ENCODE results near the gene SLC18A2. TPM values are rescaled to one million over a fixed set of nuclear protein-coding genes. Genes with fewer than 3 reads are reported as not detected.

SLC18A2 gene
- total RNA-seq, 4 donors from 2014 or later, result 4.0 to 4.9 (median 4.4) TPM

GRCh38 chr10:117312430-117312829 is 71.5 kb downstream of the SLC18A2 start:
- DNase-seq (ENCODE audit: low spot score in 2 of 2), result no peak
- intact Hi-C loops (cut with DNase I; ENCODE audit: low total_unique reads), result loop anchor here (10.0 kb wide), 1 partner anchor 88 kb away; no protein-coding TSS in a partner anchor
- TF ChIP-seq, protein P1, sequence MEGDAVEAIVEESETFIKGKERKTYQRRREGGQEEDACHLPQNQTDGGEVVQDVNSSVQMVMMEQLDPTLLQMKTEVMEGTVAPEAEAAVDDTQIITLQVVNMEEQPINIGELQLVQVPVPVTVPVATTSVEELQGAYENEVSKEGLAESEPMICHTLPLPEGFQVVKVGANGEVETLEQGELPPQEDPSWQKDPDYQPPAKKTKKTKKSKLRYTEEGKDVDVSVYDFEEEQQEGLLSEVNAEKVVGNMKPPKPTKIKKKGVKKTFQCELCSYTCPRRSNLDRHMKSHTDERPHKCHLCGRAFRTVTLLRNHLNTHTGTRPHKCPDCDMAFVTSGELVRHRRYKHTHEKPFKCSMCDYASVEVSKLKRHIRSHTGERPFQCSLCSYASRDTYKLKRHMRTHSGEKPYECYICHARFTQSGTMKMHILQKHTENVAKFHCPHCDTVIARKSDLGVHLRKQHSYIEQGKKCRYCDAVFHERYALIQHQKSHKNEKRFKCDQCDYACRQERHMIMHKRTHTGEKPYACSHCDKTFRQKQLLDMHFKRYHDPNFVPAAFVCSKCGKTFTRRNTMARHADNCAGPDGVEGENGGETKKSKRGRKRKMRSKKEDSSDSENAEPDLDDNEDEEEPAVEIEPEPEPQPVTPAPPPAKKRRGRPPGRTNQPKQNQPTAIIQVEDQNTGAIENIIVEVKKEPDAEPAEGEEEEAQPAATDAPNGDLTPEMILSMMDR (IDR thresholded peaks at IDR 0.05), result no peak
- TF ChIP-seq POLR2A (IDR thresholded peaks at IDR 0.05), result no peak
- H3K4me3 ChIP-seq (ENCODE audit: low read depth, poor library complexity, severe bottlenecking), result no peak overlapping the region
- 96% methylated on average over 4 of the region's 4 CpGs for WGBS, 2 donors

- no peak for TF ChIP-seq POLR2A (IDR thresholded peaks at IDR 0.05)
- TF ChIP-seq, protein P1 (IDR thresholded peaks at IDR 0.05), result no peak
- no peak overlapping the region for H3K4me3 ChIP-seq (ENCODE audit: low read depth, poor library complexity, severe bottlenecking)
- 98 to 100% methylated on average over 1 of the region's 1 CpG for WGBS, 2 donors
- intact Hi-C loops (cut with DNase I; ENCODE audit: low total_unique reads), result loop anchor here (10.0 kb wide), 1 partner anchor 89 kb away; no protein-coding TSS in a partner anchor
- DNase-seq (ENCODE audit: low spot score in 2 of 2), result no peak
Observed at GRCh38 chr10:117313641-117314040, 72.7 kb downstream of the SLC18A2 start.

GRCh38 chr10:117316701-117317100 is 75.8 kb downstream of the SLC18A2 start:
- intact Hi-C loops (cut with DNase I; ENCODE audit: low total_unique reads), result loop anchor here (10.0 kb wide), 1 partner anchor 92 kb away; no protein-coding TSS in a partner anchor
- TF ChIP-seq, protein P1 (IDR thresholded peaks at IDR 0.05), result no peak
- TF ChIP-seq POLR2A (IDR thresholded peaks at IDR 0.05), result no peak
- H3K4me3 ChIP-seq (ENCODE audit: low read depth, poor library complexity, severe bottlenecking), result no peak overlapping the region
- 92 to 98% methylated on average over 2 of the region's 2 CpGs for WGBS, 2 donors
- no peak for DNase-seq (ENCODE audit: low spot score in 2 of 2)

DNA sequence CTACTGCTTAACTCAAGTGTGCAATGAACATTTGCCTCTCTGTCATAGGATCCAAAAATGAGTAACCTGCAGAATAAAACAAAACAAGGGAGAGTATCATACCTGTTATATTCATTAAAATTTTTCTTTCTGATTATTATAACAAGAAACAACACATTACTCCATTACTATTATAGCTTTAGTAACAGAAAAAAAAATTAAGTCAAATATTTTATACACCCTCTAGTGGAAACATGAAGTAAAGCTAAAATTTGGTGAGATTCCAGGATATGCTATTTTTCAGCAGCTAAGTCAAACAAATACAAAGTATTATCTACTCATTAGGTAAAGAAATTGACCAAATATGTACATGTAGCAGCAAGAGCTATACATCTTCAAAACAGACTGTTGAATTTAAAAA is 78.0 kb downstream of the SLC18A2 start:
- intact Hi-C loops (cut with DNase I; ENCODE audit: low total_unique reads), result loop anchor here (10.0 kb wide), 1 partner anchor 94 kb away; no protein-coding TSS in a partner anchor
- TF ChIP-seq, protein P1 (IDR thresholded peaks at IDR 0.05), result no peak
- TF ChIP-seq POLR2A (IDR thresholded peaks at IDR 0.05), result no peak
- no peak for DNase-seq (ENCODE audit: low spot score in 2 of 2)
- no peak overlapping the region for H3K4me3 ChIP-seq (ENCODE audit: low read depth, poor library complexity, severe bottlenecking)

DNA sequence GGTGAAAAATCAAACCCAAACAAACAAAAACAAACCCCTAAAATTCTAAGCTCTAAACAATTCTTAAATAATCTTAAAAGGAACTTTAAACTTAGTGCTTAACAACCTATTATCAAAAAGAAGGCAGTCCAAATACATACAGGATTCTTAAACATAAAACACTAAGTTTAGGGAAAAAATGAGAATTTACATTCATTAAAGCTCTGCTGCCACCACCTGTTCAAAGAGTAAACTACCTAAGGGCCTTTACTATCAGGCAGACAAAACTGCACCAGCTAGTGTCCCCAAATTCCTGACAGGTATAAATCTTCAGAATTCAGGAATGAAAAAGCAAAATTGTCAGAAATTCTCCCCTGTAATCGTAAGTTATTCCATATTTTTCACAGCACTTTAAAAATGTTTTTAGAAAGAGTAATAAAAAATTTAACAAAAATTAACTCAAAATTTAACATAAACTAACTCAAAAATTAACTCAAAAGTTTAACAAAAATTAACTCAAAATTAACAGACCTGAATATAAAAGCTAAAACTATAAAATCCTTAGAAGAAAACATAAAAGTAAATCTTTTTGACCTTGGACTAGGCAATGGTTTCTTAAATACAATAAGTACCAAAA is 79.2 kb downstream of the SLC18A2 start:
- DNase-seq (ENCODE audit: low spot score in 2 of 2), result no peak
- no peak overlapping the region for H3K4me3 ChIP-seq (ENCODE audit: low read depth, poor library complexity, severe bottlenecking)
- intact Hi-C loops (cut with DNase I; ENCODE audit: low total_unique reads), result no loop called here
- WGBS, 2 donors, result 78 to 79% methylated on average over 1 of the region's 1 CpG
- no peak for TF ChIP-seq POLR2A (IDR thresholded peaks at IDR 0.05)
- TF ChIP-seq, protein P1 (IDR thresholded peaks at IDR 0.05), result no peak

DNA sequence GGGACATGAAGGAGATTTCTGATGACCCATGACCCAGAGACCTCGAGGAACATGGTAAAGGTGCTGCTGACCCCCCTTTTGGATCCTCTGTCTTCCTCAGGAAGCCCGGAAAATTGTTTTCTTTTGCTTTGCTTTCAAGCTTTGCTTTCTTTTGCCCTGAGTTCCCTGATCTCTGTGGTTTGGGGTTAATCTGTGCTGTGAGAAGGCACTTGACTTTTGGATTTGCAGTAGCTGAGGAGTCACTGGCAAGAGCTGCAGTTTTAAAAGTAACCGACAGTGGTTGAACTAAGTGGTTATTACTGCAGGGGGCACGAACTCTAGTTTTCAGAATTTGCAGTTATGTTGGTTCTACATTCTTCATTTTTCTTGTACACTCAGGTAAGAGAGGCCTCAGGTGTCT is 81.3 kb downstream of the SLC18A2 start:
- intact Hi-C loops (cut with DNase I; ENCODE audit: low total_unique reads), result no loop called here
- no peak overlapping the region for H3K4me3 ChIP-seq (ENCODE audit: low read depth, poor library complexity, severe bottlenecking)
- DNase-seq (ENCODE audit: low spot score in 2 of 2), result no peak
- TF ChIP-seq, protein P1 (IDR thresholded peaks at IDR 0.05), result no peak
- no peak for TF ChIP-seq POLR2A (IDR thresholded peaks at IDR 0.05)
- 66 to 76% methylated on average over 4 of the region's 4 CpGs for WGBS, 2 donors

All from lower leg skin (tissue), 4 donors.